ENCODE data around the gene MYL6B.
"Not testable (repeated sequence)": the region's sequence is repeated elsewhere in the genome, so short reads cannot be mapped to it uniquely, and the experiment has no call there.

Gene MYL6B

GRCh38 chr12:56154246-56154771, 1.9 kb downstream of the MYL6B start:
- DNase-seq: no peak

- DNase-seq: no peak
These were observed 2.4 kb downstream of the MYL6B start for GRCh38 chr12:56154818-56155217.

- DNase-seq: no peak
These were observed 3.0 kb downstream of the MYL6B start for GRCh38 chr12:56155256-56155845.

- not testable (repeated sequence) for DNase-seq
These were observed 4.2 kb downstream of the MYL6B start for GRCh38 chr12:56156464-56157200.

- DNase-seq: peak; percentile 69
These were observed 5.0 kb downstream of the MYL6B start for GRCh38 chr12:56157201-56158028.

GRCh38 chr12:56158029-56158925, 5.9 kb downstream of the MYL6B start, which contains the start of gene MYL6:
Gene MYL6, plus strand, starts transcription at chr12:56158359. Its CDS starts 43 bp downstream, at chr12:56158402.
- DNase-seq: peak; percentile 98

- peak; percentile 20 for DNase-seq
These were observed 6.6 kb downstream of the MYL6B start for GRCh38 chr12:56158926-56159461.

- DNase-seq: no peak
These were observed 7.2 kb downstream of the MYL6B start for GRCh38 chr12:56159482-56160192.

GRCh38 chr12:56160193-56160763, 7.9 kb downstream of the MYL6B start:
- DNase-seq: no peak

- DNase-seq: no peak
These were observed 8.7 kb downstream of the MYL6B start for GRCh38 chr12:56160894-56161689.

- DNase-seq: no peak
These were observed 9.4 kb downstream of the MYL6B start for GRCh38 chr12:56161690-56162351.

- no peak for DNase-seq
These were observed 10.3 kb downstream of the MYL6B start for GRCh38 chr12:56162468-56163290.

GRCh38 chr12:56163533-56164344, 11.4 kb downstream of the MYL6B start:
- no peak for DNase-seq

- DNase-seq: no peak
These were observed 11.9 kb downstream of the MYL6B start for GRCh38 chr12:56164345-56164729.

- no peak for DNase-seq
These were observed 13.0 kb downstream of the MYL6B start for GRCh38 chr12:56165369-56165768.

- no peak for DNase-seq
These were observed 16.9 kb downstream of the MYL6B start for GRCh38 chr12:56169229-56169759.

- no peak for DNase-seq
These were observed 20.5 kb downstream of the MYL6B start for GRCh38 chr12:56172839-56173238.
